ENCODE results near the gene DCTD. TPM values are rescaled to one million over a fixed set of nuclear protein-coding genes. Genes with fewer than 3 reads are reported as not detected.

DCTD gene
- total and polyA plus RNA-seq, 7 donors = 30.5 to 63.4 (median 47.3) TPM

DNA sequence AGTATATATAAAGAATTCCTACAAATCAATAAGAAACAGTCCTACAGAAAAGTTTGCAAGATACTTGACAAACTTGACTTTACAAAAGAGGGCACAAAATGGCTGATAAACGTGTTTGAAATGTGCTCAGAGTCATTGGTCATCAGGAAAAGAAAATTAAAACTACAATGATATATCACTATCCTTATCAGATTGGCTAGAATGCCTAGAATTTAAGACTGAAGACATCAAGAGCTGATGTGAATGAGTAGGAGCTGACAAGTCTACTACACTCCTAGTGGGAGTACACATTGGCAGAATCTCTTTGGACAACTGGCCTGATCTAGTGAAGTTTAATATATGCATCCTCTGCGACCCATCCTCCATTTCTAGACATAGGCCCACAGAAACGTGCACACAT is 10.3 kb upstream of the DCTD start:
- ATAC-seq (no peak), DNase-seq (no peak)
- 81 to 85% (median 82%) methylated on average over 3 of the region's 3 CpGs for WGBS, 3 donors
- intact Hi-C loops (cut with DNase I) = no loop called here
- no peaks in the 10 kb centered on the region for H3K27me3 ChIP-seq (ENCODE audit: insufficient read depth in 3 of 3, low read length in 2 of 3)
- TF ChIP-seq, protein P1, sequence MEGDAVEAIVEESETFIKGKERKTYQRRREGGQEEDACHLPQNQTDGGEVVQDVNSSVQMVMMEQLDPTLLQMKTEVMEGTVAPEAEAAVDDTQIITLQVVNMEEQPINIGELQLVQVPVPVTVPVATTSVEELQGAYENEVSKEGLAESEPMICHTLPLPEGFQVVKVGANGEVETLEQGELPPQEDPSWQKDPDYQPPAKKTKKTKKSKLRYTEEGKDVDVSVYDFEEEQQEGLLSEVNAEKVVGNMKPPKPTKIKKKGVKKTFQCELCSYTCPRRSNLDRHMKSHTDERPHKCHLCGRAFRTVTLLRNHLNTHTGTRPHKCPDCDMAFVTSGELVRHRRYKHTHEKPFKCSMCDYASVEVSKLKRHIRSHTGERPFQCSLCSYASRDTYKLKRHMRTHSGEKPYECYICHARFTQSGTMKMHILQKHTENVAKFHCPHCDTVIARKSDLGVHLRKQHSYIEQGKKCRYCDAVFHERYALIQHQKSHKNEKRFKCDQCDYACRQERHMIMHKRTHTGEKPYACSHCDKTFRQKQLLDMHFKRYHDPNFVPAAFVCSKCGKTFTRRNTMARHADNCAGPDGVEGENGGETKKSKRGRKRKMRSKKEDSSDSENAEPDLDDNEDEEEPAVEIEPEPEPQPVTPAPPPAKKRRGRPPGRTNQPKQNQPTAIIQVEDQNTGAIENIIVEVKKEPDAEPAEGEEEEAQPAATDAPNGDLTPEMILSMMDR (IDR thresholded peaks at IDR 0.05) = no peak
- H3K27ac ChIP-seq = no peak overlapping the region
- H3K9me3 ChIP-seq = no peaks in the 10 kb centered on the region
- H3K36me3 ChIP-seq (ENCODE audit: insufficient read depth in 1 of 2, low read depth in 1 of 2) = no peaks in the 10 kb centered on the region
- H3K4me3 ChIP-seq = no peak overlapping the region
- no peaks in the 10 kb centered on the region for H3K4me1 ChIP-seq

DNA sequence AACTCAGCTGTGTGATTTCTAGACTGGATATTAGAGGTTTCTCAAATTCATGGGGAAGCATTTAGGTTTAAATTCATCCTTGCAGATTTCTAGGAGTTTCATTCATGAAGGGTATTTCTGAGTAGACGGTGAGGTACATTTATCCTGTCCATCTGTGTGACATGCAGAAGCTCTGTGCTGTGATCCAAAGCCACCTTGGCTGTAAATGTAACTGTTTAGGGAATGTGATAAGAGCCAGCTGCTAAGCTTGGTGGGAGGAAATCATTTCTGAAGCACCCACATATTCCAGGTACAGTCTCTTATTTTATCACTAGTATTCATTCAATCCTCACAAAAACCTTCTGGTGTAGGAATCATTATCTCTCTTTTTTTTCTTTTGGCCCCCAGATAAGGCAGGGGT is 8.7 kb upstream of the DCTD start:
- ATAC-seq = no peak
- H3K27ac ChIP-seq = no peak overlapping the region

DNA sequence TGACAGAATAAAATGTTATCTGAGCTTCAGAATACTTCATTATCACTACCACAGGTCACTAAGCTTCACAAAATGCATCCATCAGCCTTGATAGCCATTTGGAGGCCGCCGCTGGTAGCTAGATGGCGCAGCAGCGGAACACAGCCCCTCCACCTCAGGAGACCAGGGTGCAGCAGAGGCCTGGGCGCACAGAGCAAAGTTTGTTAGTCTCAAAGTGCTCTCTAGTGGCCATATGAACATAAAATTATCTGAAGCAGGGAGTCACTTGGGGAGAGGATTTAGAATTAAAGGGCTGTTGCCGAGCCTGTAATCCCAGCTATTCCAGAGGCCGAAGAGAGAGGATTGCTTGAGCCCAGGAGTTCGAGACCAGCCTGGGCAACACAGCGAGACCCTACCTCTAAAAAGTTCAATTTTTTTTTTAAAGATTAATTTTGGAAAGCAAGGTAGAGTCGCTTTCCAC is 8.1 kb upstream of the DCTD start:
- no peaks in the 10 kb centered on the region for H3K4me1 ChIP-seq
- H3K36me3 ChIP-seq (ENCODE audit: insufficient read depth in 1 of 2, low read depth in 1 of 2) = no peaks in the 10 kb centered on the region
- no peak overlapping the region for H3K27ac ChIP-seq
- intact Hi-C loops (cut with DNase I) = no loop called here
- TF ChIP-seq, protein P1 (IDR thresholded peaks at IDR 0.05) = peak; percentile 30
- H3K27me3 ChIP-seq (ENCODE audit: insufficient read depth in 3 of 3, low read length in 2 of 3) = no peaks in the 10 kb centered on the region
- peak; percentile 34 to 68 for DNase-seq
- ATAC-seq = peak in 1 of 4 donors; percentile 42
- H3K4me3 ChIP-seq = no peak overlapping the region
- H3K9me3 ChIP-seq = no peaks in the 10 kb centered on the region
- WGBS, 3 donors = 68 to 79% (median 75%) methylated on average over 10 of the region's 10 CpGs

More for the DNA sequence above, 8.7 kb upstream of the DCTD start:
- WGBS, 3 donors = 93 to 97% (median 96%) methylated on average over 1 of the region's 1 CpG
- DNase-seq = no peak
- TF ChIP-seq, protein P1 (IDR thresholded peaks at IDR 0.05) = no peak
- intact Hi-C loops (cut with DNase I) = no loop called here
- Histone ChIP-seq H3K4me3 (no peak overlapping the region), H3K27me3 (ENCODE audit: insufficient read depth in 3 of 3, low read length in 2 of 3) (no peaks in the 10 kb centered on the region), H3K36me3 (ENCODE audit: insufficient read depth in 1 of 2, low read depth in 1 of 2) (no peaks in the 10 kb centered on the region), H3K9me3 (no peaks in the 10 kb centered on the region), H3K4me1 (no peaks in the 10 kb centered on the region)

DNA sequence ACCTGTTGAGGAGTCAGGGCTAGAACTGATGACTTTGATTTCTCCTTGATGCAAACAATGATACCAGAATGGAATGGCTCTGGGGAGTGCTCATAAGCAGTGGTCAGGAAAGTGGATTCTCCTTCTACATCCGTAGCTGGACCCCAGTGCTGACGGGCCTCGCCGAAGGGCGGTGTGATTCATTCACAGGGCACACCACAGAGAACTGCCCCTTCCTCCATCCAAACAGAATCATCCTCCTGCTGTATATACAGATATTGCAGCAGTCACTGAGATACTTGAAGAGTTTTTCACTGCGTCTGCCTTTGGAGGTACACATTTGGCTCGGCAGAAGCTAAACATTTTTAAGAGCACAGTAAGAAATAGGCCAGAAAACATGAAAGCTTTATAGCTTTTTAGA is 7.3 kb upstream of the DCTD start:
- H3K9me3 ChIP-seq = no peaks in the 10 kb centered on the region
- DNase-seq = no peak
- ATAC-seq = no peak
- no peak overlapping the region for H3K27ac ChIP-seq
- no peaks in the 10 kb centered on the region for H3K27me3 ChIP-seq (ENCODE audit: insufficient read depth in 3 of 3, low read length in 2 of 3)
- H3K4me3 ChIP-seq = no peak overlapping the region
- 94 to 95% (median 94%) methylated on average over 7 of the region's 7 CpGs for WGBS, 3 donors
- no peaks in the 10 kb centered on the region for H3K4me1 ChIP-seq
- intact Hi-C loops (cut with DNase I) = no loop called here
- no peaks in the 10 kb centered on the region for H3K36me3 ChIP-seq (ENCODE audit: insufficient read depth in 1 of 2, low read depth in 1 of 2)
- TF ChIP-seq, protein P1 (IDR thresholded peaks at IDR 0.05) = no peak

DNA sequence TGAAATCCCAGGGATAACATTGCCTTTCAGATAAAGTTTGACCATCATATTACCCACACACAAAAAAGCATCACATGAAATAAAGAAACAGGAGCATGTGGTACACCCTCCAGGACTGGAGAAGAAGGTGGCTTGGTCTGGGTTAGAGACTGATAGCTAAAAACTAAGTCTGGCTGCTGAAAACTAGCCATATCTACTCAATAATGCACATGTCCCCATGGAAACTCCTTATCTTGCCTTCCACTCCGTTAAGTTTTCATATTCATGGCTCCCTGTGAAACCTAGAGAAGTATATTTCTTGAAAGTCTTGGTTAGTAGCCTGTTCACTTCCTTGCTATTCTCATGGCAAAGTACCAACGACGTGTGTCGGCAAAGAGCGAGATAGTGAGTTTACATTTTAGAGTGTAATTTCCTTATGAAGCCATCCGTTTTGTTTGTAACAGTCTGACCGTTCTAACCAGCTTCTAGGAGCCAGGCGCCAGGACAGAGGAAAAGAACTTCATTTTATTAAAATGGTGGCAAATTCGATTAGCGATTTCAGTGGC is 6.7 kb upstream of the DCTD start:
- no peaks in the 10 kb centered on the region for H3K27me3 ChIP-seq (ENCODE audit: insufficient read depth in 3 of 3, low read length in 2 of 3)
- intact Hi-C loops (cut with DNase I) = no loop called here
- ATAC-seq (no peak), DNase-seq (no peak)
- no peaks in the 10 kb centered on the region for H3K9me3 ChIP-seq
- TF ChIP-seq, protein P1 (IDR thresholded peaks at IDR 0.05) = no peak
- no peaks in the 10 kb centered on the region for H3K4me1 ChIP-seq
- H3K4me3 ChIP-seq = no peak overlapping the region
- 92 to 93% (median 92%) methylated on average over 10 of the region's 10 CpGs for WGBS, 3 donors
- H3K36me3 ChIP-seq (ENCODE audit: insufficient read depth in 1 of 2, low read depth in 1 of 2) = no peaks in the 10 kb centered on the region
- H3K27ac ChIP-seq = no peak overlapping the region

Measured in psoas muscle (tissue), 8 donors.